ENCODE results near the gene MYO5C. TPM values are rescaled to one million over a fixed set of nuclear protein-coding genes. Genes with fewer than 3 reads are reported as not detected.

MYO5C gene
- total RNA-seq, 4 donors from 2014 or later, result 9.2 to 61.8 (median 21.4) TPM

- TF ChIP-seq CTCF (IDR thresholded peaks at IDR 0.05; ENCODE audit: low read depth), result no peak
Observed at GRCh38 chr15:52227456-52227855, 68.1 kb downstream of the MYO5C start.

GRCh38 chr15:52225230-52225629, 70.4 kb downstream of the MYO5C start:
- TF ChIP-seq CTCF (IDR thresholded peaks at IDR 0.05; ENCODE audit: low read depth), result no peak

- TF ChIP-seq CTCF (IDR thresholded peaks at IDR 0.05; ENCODE audit: low read depth), result no peak
Observed at GRCh38 chr15:52224211-52224610, 71.4 kb downstream of the MYO5C start.

GRCh38 chr15:52221730-52222129, 73.9 kb downstream of the MYO5C start:
- TF ChIP-seq CTCF (IDR thresholded peaks at IDR 0.05; ENCODE audit: low read depth), result no peak

GRCh38 chr15:52220937-52221660, 74.5 kb downstream of the MYO5C start:
- TF ChIP-seq CTCF (IDR thresholded peaks at IDR 0.05; ENCODE audit: low read depth), result no peak

GRCh38 chr15:52220251-52220650, 75.4 kb downstream of the MYO5C start:
- no peak for TF ChIP-seq CTCF (IDR thresholded peaks at IDR 0.05; ENCODE audit: low read depth)

- no peak for TF ChIP-seq CTCF (IDR thresholded peaks at IDR 0.05; ENCODE audit: low read depth)
Observed at GRCh38 chr15:52218816-52219215, 76.8 kb downstream of the MYO5C start.

Data from subcutaneous adipose tissue (tissue), 4 donors.